HepG2 (cell line): Measurements from ENCODE around the gene POLR2H. TPM values are rescaled to one million over a fixed set of nuclear protein-coding genes. Genes with fewer than 3 reads are reported as not detected.

Experiments
- ATF7 ChIP-seq, 2 experiments: fragments of 450-650 bp in 1 of 2; sonication (generic) in 1 of 2; formaldehyde crosslinking in 1 of 2; IDR thresholded peaks; 2 replicates each; pipeline versions ENCODE4 v1.4.0 to v1.6.1; 2016 to 2020; ENCODE audit warnings: antibody characterized with exemption in 1 of 2, mild to moderate bottlenecking in 1 of 2, missing genetic modification reagents in 1 of 2
- CENPBD1 ChIP-seq: sonication (generic); formaldehyde crosslinking; IDR thresholded peaks from 2 replicates; pipeline ENCODE4 v1.8.0; 2022; ENCODE audit warnings: missing genetic modification reagents, low read depth, mild to moderate bottlenecking, borderline replicate concordance
- CHD2 ChIP-seq: IDR thresholded peaks from 2 replicates; pipeline ENCODE4 v1.6.1; 2011; ENCODE audit warnings: low read depth, low read length, improper control_type of control experiment
- FOXO1 ChIP-seq: sonication (generic); formaldehyde crosslinking; IDR thresholded peaks from 2 replicates; pipeline ENCODE4 v1.4.0; 2020; ENCODE audit warnings: missing genetic modification reagents
- HMGXB3 ChIP-seq: sonication (generic); formaldehyde crosslinking; IDR thresholded peaks from 2 replicates; pipeline ENCODE4 v1.4.0; 2020; ENCODE audit warnings: missing genetic modification reagents, borderline replicate concordance
- IKZF1 ChIP-seq: fragments of 450-650 bp; IDR thresholded peaks from 2 replicates; pipeline ENCODE4 v1.7.1; 2016
- KDM6A ChIP-seq: IDR thresholded peaks from 2 replicates; pipeline ENCODE4 v1.6.1; 2016; ENCODE audit warnings: low read depth
- KLF15 ChIP-seq: sonication (generic); formaldehyde crosslinking; IDR thresholded peaks from 2 replicates; pipeline ENCODE4 v1.8.1; 2023; ENCODE audit warnings: borderline replicate concordance, mild to moderate bottlenecking, inconsistent platforms, missing genetic modification reagents, mixed read lengths
- MBNL3 ChIP-seq: fragments of 250-450 bp; sonication (Bioruptor Pico); conservative IDR thresholded peaks from 2 replicates; pipeline ENCODE4 v1.8.0; 2022; ENCODE audit warnings: mild to moderate bottlenecking, inconsistent platforms
- MYNN ChIP-seq: sonication (generic); formaldehyde crosslinking; IDR thresholded peaks from 2 replicates; pipeline ENCODE4 v1.4.0; 2020; ENCODE audit warnings: mild to moderate bottlenecking, low read depth, missing genetic modification reagents
- PATZ1 ChIP-seq: sonication (generic); formaldehyde crosslinking; IDR thresholded peaks from 2 replicates; pipeline ENCODE4 v1.4.0; 2020; ENCODE audit warnings: missing genetic modification reagents
- POGK ChIP-seq: sonication (generic); formaldehyde crosslinking; conservative IDR thresholded peaks from 2 replicates; pipeline ENCODE4 v1.8.0; 2022; ENCODE audit warnings: mild to moderate bottlenecking, moderate library complexity, missing genetic modification reagents
- TFDP1 ChIP-seq: IDR thresholded peaks from 2 replicates; pipeline ENCODE4 v1.6.1; 2016; ENCODE audit warnings: missing compliant biosample characterization, missing genetic modification reagents, borderline replicate concordance
- THAP8 ChIP-seq: sonication (generic); formaldehyde crosslinking; IDR thresholded peaks from 2 replicates; pipeline ENCODE4 v1.5.1; 2020; ENCODE audit warnings: missing genetic modification reagents, mild to moderate bottlenecking, borderline replicate concordance
- ZNF224 ChIP-seq: sonication (generic); formaldehyde crosslinking; IDR thresholded peaks from 2 replicates; pipeline ENCODE4 v1.5.0; 2020; ENCODE audit warnings: mild to moderate bottlenecking, missing genetic modification reagents
- ZNF3 ChIP-seq: IDR thresholded peaks from 2 replicates; pipeline ENCODE4 v1.7.0; 2017; ENCODE audit warnings: inconsistent platforms
- ZNF335 ChIP-seq: sonication (generic); formaldehyde crosslinking; IDR thresholded peaks from 2 replicates; pipeline ENCODE4 v1.4.0; 2020; ENCODE audit warnings: missing genetic modification reagents
- polyA plus RNA-seq, 8 experiments: library from polyadenylated mRNA; depleted of rRNA in 3 of 8; stranded (reverse) in 7 of 8; unstranded in 1 of 8; fragments of >200 nt; fragmentation: Illumina TruSeq in 4 of 8; extraction: Trizol in 4 of 8; gene quantifications; 2 replicates each; pipeline versions ENCODE4 v1.2.1 to v1.2.3, GENCODE V29; 2011 to 2016; ENCODE audit warnings: low read depth in 4 of 8, missing spikeins in 1 of 8, mixed read lengths in 1 of 8; ENCODE audit not compliant: insufficient read depth in 1 of 8
- total RNA-seq, 5 experiments: library from RNA; depleted of rRNA; stranded (reverse); fragments of >200 nt; fragmentation: Illumina TruSeq; extraction: Trizol; gene quantifications; 2 replicates each; pipeline ENCODE4 v1.2.3, GENCODE V29; 2016; ENCODE audit warnings: low read depth in 1 of 5

Gene POLR2H
- total and polyA plus RNA-seq, 2 of the 13 experiments (the other 11 are each of a cell fraction or from before 2014, with no cell fraction given), result 118 to 194 TPM

GRCh38 chr3:184362668-184363546 lies 1.4 kb downstream of the POLR2H start (continued):
- peak; percentile 80; the same call in 1 of the 2 replicates for TF ChIP-seq HMGXB3
- peak; percentile 83 for TF ChIP-seq CHD2
- TF ChIP-seq MYNN (CRISPR knock-in tag), result no peak
- peak; percentile 93 for TF ChIP-seq POGK (CRISPR knock-in tag)
- peak; percentile 72 for TF ChIP-seq ZNF335
- TF ChIP-seq IKZF1, result no peak
- peak; percentile 68; the same call in 1 of the 2 replicates for TF ChIP-seq ZNF224
- no peak for TF ChIP-seq CENPBD1 (CRISPR knock-in tag)
- TF ChIP-seq MBNL3 (CRISPR knock-in tag), result no peak
- TF ChIP-seq KDM6A (CRISPR knock-in tag), result peak; percentile 83
- TF ChIP-seq KLF15 (CRISPR knock-in tag), result 0 out of 2 replicates have a peak, but pooled peaks have one; percentile 48
- TF ChIP-seq PATZ1, result peak; percentile 93
- TF ChIP-seq THAP8 (CRISPR knock-in tag), result no peak; the same call in 1 of the 2 replicates
- TF ChIP-seq ZNF3, result no peak
- 0 out of 2 replicates have a peak, but pooled peaks have one; percentile 2 for TF ChIP-seq ATF7 (IDR thresholded peaks at IDR 0.05)
- peak; percentile 38; the same call in 1 of the 2 replicates for TF ChIP-seq ATF7 (CRISPR knock-in tag; IDR thresholded peaks at IDR 0.05)
- TF ChIP-seq TFDP1, result peak; percentile 55; the same call in 1 of the 2 replicates
- peak; percentile 41; the same call in 1 of the 2 replicates for TF ChIP-seq FOXO1 (CRISPR knock-in tag)
